HepG2 (cell line): ENCODE measurements around the gene CYB5A. TPM values are rescaled to one million over a fixed set of nuclear protein-coding genes. Genes with fewer than 3 reads are reported as not detected.

Experiments used
- CEBPG ChIP-seq: IDR thresholded peaks from 2 replicates; pipeline ENCODE4 v1.6.1; 2016
- CSRNP1 ChIP-seq: sonication (generic); formaldehyde crosslinking; IDR thresholded peaks from 2 replicates; pipeline ENCODE4 v1.8.1; 2023; ENCODE audit warnings: mild to moderate bottlenecking, missing genetic modification reagents
- MYC ChIP-seq: sonication (generic); formaldehyde crosslinking; IDR thresholded peaks from 2 replicates; pipeline ENCODE4 v1.9.0; 2021; ENCODE audit warnings: missing genetic modification reagents, borderline replicate concordance
- NONO ChIP-seq, 2 experiments: fragments of 450-650 bp in 1 of 2; sonication (generic) in 1 of 2; formaldehyde crosslinking in 1 of 2; IDR thresholded peaks in 1 of 2; conservative IDR thresholded peaks in 1 of 2; 2 replicates each; pipeline versions ENCODE4 v1.6.1 to v1.8.0; 2017 to 2022; ENCODE audit warnings: mild to moderate bottlenecking in 1 of 2, missing genetic modification reagents in 1 of 2, moderate library complexity in 1 of 2
- PAX8 ChIP-seq: sonication (generic); formaldehyde crosslinking; IDR thresholded peaks from 2 replicates; pipeline ENCODE4 v1.8.0; 2022; ENCODE audit warnings: mild to moderate bottlenecking, missing genetic modification reagents, borderline replicate concordance
- RFXAP ChIP-seq: sonication (generic); formaldehyde crosslinking; IDR thresholded peaks from 2 replicates; pipeline ENCODE4 v1.4.0; 2020; ENCODE audit warnings: missing genetic modification reagents, borderline replicate concordance
- SMARCC2 ChIP-seq: fragments of 450-650 bp; IDR thresholded peaks from 2 replicates; pipeline ENCODE4 v1.6.1; 2017; ENCODE audit warnings: antibody characterized with exemption, mild to moderate bottlenecking
- ZMYM2 ChIP-seq: sonication (generic); formaldehyde crosslinking; IDR thresholded peaks from 2 replicates; pipeline ENCODE4 v1.8.0; 2022; ENCODE audit warnings: mild to moderate bottlenecking, missing genetic modification reagents
- ZNF12 ChIP-seq: sonication (generic); formaldehyde crosslinking; IDR thresholded peaks from 2 replicates; pipeline ENCODE4 v1.5.0; 2020; ENCODE audit warnings: missing genetic modification reagents
- ZNF142 ChIP-seq: sonication (generic); formaldehyde crosslinking; IDR thresholded peaks from 2 replicates; pipeline ENCODE4 v1.4.0; 2020; ENCODE audit warnings: missing genetic modification reagents
- ZNF275 ChIP-seq: sonication (generic); formaldehyde crosslinking; IDR thresholded peaks from 2 replicates; pipeline ENCODE4 v1.8.0; 2022; ENCODE audit warnings: missing genetic modification reagents, mild to moderate bottlenecking, inconsistent platforms, borderline replicate concordance
- ZNF337 ChIP-seq: sonication (generic); formaldehyde crosslinking; IDR thresholded peaks from 2 replicates; pipeline ENCODE4 v1.5.1; 2020; ENCODE audit warnings: missing genetic modification reagents, low read depth, mild to moderate bottlenecking, borderline replicate concordance
- ZNF343 ChIP-seq: sonication (generic); formaldehyde crosslinking; IDR thresholded peaks from 2 replicates; pipeline ENCODE4 v1.4.0; 2020; ENCODE audit warnings: mild to moderate bottlenecking, missing genetic modification reagents
- ZNF567 ChIP-seq: sonication (generic); formaldehyde crosslinking; IDR thresholded peaks from 2 replicates; pipeline ENCODE4 v1.8.1; 2023; ENCODE audit warnings: mild to moderate bottlenecking, missing genetic modification reagents, borderline replicate concordance
- ZNF607 ChIP-seq: sonication (generic); formaldehyde crosslinking; IDR thresholded peaks from 2 replicates; pipeline ENCODE4 v1.5.1; 2020; ENCODE audit warnings: missing genetic modification reagents, mild to moderate bottlenecking, borderline replicate concordance
- ZNF644 ChIP-seq: IDR thresholded peaks from 2 replicates; pipeline ENCODE4 v1.6.1; 2016; ENCODE audit warnings: low read depth
- ZNF737 ChIP-seq: sonication (generic); formaldehyde crosslinking; IDR thresholded peaks from 2 replicates; pipeline ENCODE4 v1.5.0; 2020; ENCODE audit warnings: missing genetic modification reagents, mild to moderate bottlenecking, borderline replicate concordance
- polyA plus RNA-seq, 8 experiments: library from polyadenylated mRNA; depleted of rRNA in 3 of 8; stranded (reverse) in 7 of 8; unstranded in 1 of 8; fragments of >200 nt; fragmentation: Illumina TruSeq in 4 of 8; extraction: Trizol in 4 of 8; gene quantifications; 2 replicates each; pipeline versions ENCODE4 v1.2.1 to v1.2.3, GENCODE V29; 2011 to 2016; ENCODE audit warnings: low read depth in 4 of 8, missing spikeins in 1 of 8, mixed read lengths in 1 of 8; ENCODE audit not compliant: insufficient read depth in 1 of 8
- total RNA-seq, 5 experiments: library from RNA; depleted of rRNA; stranded (reverse); fragments of >200 nt; fragmentation: Illumina TruSeq; extraction: Trizol; gene quantifications; 2 replicates each; pipeline ENCODE4 v1.2.3, GENCODE V29; 2016; ENCODE audit warnings: low read depth in 1 of 5
- TF ChIP-seq, protein P1 (sequence below): sonication (generic); formaldehyde crosslinking; IDR thresholded peaks from 2 replicates; pipeline ENCODE4 v1.4.0; 2020; ENCODE audit warnings: missing genetic modification reagents, low read depth, mild to moderate bottlenecking, borderline replicate concordance

Gene CYB5A
- total and polyA plus RNA-seq, 2 of the 13 experiments (the other 11 are each of a cell fraction or from before 2014, with no cell fraction given) = 215 to 356 TPM

DNA sequence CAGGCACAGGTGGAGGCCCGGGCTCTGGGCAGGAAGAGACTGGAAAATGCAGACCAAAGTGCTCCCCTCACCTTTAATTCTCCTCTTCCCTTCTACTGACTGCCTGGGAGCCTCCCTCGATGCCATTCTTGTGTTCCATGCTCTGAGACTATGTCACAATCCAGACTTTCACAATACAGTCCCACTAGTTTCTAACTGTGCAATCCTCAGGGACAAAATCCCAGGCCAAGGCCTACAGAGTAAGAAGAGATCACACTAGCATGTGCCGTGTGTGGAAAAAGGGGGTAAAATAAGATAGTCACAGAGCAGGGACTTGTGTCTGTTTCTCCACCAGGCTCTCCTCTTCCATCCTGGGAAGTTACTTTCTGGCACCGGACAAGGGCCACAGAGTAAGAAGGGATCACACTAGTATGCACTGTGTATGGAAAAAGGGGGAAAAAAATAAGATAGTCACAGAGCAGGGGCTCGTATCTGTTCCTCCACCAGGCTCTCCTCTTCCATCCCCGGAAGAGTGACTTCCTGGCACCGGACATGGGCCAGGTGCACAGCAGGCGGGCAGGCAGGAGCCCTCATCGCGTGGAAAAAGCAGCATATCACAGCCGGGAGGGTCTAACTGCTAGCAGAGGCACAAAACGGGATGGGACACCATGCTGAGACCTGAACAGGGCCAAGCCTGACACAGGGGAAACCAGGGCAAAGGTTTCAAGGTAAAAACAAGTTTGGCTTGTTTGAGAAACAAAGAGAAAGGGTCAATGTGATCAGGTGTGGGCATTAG is 9.6 kb downstream of the CYB5A start (continued):
- TF ChIP-seq ZMYM2 (CRISPR knock-in tag) (no peak), ZNF275 (CRISPR knock-in tag) (no peak), RFXAP (peak; percentile 46; the same call in 1 of the 2 replicates), MYC (no peak; the same call in none of the 2 replicates), ZNF337 (CRISPR knock-in tag) (no peak), ZNF343 (CRISPR knock-in tag) (peak; percentile 38; the same call in 1 of the 2 replicates), ZNF142 (peak; percentile 63; the same call in 1 of the 2 replicates), CSRNP1 (CRISPR knock-in tag) (no peak), ZNF12 (no peak), SMARCC2 (no peak), ZNF567 (no peak), ZNF644 (CRISPR knock-in tag) (no peak), ZNF607 (CRISPR knock-in tag) (0 out of 2 replicates have a peak, but pooled peaks have one; percentile 41), NONO (IDR thresholded peaks at IDR 0.05) (no peak), NONO (CRISPR knock-in tag; conservative IDR thresholded peaks at IDR 0.05) (no peak), CEBPG (CRISPR knock-in tag) (peak; percentile 93), PAX8 (CRISPR knock-in tag) (no peak), ZNF737 (no peak)
- TF ChIP-seq, protein P1, sequence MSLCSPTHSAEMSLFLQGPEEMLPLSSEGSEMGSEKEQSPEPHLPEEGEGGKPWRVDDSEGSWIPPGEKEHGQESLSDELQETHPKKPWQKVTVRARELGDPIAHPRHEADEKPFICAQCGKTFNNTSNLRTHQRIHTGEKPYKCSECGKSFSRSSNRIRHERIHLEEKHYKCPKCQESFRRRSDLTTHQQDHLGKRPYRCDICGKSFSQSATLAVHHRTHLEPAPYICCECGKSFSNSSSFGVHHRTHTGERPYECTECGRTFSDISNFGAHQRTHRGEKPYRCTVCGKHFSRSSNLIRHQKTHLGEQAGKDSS (CRISPR knock-in tag) = no peak
